ENCODE measurements around the gene CD81.

DNA sequence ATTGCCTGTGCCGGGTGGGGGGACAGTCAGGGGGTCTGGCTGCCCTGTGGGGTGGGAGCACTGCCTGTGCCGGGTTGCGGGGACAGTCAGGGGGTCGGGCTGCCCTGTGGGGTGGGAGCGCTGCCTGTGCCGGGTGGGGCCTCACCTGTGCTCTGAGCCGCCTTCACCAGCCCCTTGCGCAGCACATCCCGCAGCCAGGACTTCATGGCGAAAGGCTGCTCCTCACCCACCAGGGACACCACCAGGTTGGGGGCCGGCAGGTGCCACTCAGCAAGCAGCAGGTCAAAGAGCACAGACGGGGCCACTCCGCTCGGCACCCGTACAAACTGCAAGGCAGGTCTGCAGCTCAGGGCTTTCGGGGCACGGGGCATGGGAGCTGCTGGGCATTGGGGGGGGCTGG lies 44.9 kb downstream of the CD81 start:
- TF ChIP-seq CTCF (IDR thresholded peaks at IDR 0.05; ENCODE audit: low read depth, low read length) (no peak), EZH2phosphoT487 (IDR thresholded peaks at IDR 0.05; ENCODE audit: low read depth) (no peak)
